ENCODE results near the gene TK1. TPM values are rescaled to one million over a fixed set of nuclear protein-coding genes. Genes with fewer than 3 reads are reported as not detected.

TK1 gene
- total RNA-seq, 1 experiment from 2014 or later: 130 TPM

GRCh38 chr17:78219396-78220150, 32.7 kb upstream of the TK1 start:
- no peak for DNase-seq (ENCODE audit: low read depth)

GRCh38 chr17:78214706-78215061, 27.8 kb upstream of the TK1 start:
- DNase-seq (ENCODE audit: low read depth): no peak

- peak; percentile 94 for DNase-seq (ENCODE audit: low read depth)
These were observed 27.3 kb upstream of the TK1 start, which contains the start of gene BIRC5 for GRCh38 chr17:78214016-78214705. Gene BIRC5, plus strand, starts transcription at chr17:78214253. Its CDS starts 64 bp downstream, at chr17:78214317.

GRCh38 chr17:78211032-78211431, 24.2 kb upstream of the TK1 start:
- DNase-seq (ENCODE audit: low read depth): no peak

- DNase-seq (ENCODE audit: low read depth): no peak
These were observed 23.3 kb upstream of the TK1 start for GRCh38 chr17:78210111-78210510.

- DNase-seq (ENCODE audit: low read depth): no peak
These were observed 21.6 kb upstream of the TK1 start for GRCh38 chr17:78208486-78208885.

- DNase-seq (ENCODE audit: low read depth): no peak
These were observed 19.4 kb upstream of the TK1 start for GRCh38 chr17:78206298-78206697.

- DNase-seq (ENCODE audit: low read depth): no peak
These were observed 18.4 kb upstream of the TK1 start for GRCh38 chr17:78205124-78205775.

- DNase-seq (ENCODE audit: low read depth): no peak
These were observed 17.7 kb upstream of the TK1 start for GRCh38 chr17:78204387-78205123.

GRCh38 chr17:78202666-78203065, 15.8 kb upstream of the TK1 start:
- DNase-seq (ENCODE audit: low read depth): no peak

GRCh38 chr17:78200451-78200850, 13.6 kb upstream of the TK1 start:
- no peak for DNase-seq (ENCODE audit: low read depth)

GRCh38 chr17:78197147-78197832, 10.4 kb upstream of the TK1 start:
- DNase-seq (ENCODE audit: low read depth): peak; percentile 44

- DNase-seq (ENCODE audit: low read depth): peak; percentile 37
These were observed 9.9 kb upstream of the TK1 start for GRCh38 chr17:78196716-78197115.

GRCh38 chr17:78185981-78186691, 716 bp downstream of the TK1 start:
- DNase-seq (ENCODE audit: low read depth): peak; percentile 58

GRCh38 chr17:78184868-78185267, 2.0 kb downstream of the TK1 start:
- no peak for DNase-seq (ENCODE audit: low read depth)

GRCh38 chr17:78184351-78184750, 2.5 kb downstream of the TK1 start:
- no peak for DNase-seq (ENCODE audit: low read depth)

GRCh38 chr17:78183916-78184315, 2.9 kb downstream of the TK1 start:
- DNase-seq (ENCODE audit: low read depth): no peak

GRCh38 chr17:78182504-78182903, 4.3 kb downstream of the TK1 start:
- no peak for DNase-seq (ENCODE audit: low read depth)

- DNase-seq (ENCODE audit: low read depth): no peak
These were observed 6.3 kb downstream of the TK1 start for GRCh38 chr17:78180508-78180907.

- no peak for DNase-seq (ENCODE audit: low read depth)
These were observed 6.8 kb downstream of the TK1 start for GRCh38 chr17:78180083-78180482.

- no peak for DNase-seq (ENCODE audit: low read depth)
These were observed 7.5 kb downstream of the TK1 start for GRCh38 chr17:78179372-78179771.

All from Daoy (cell line).